Heart right ventricle (tissue), 16 donors: ENCODE measurements around the gene HUNK. TPM values are rescaled to one million over a fixed set of nuclear protein-coding genes. Genes with fewer than 3 reads are reported as not detected.

Experiments used
- ATAC-seq, 8 donors: fragments of 200-7000 bp; cut with Tn5 transposase; one replicate each; pipeline ENCODE4 v1.9.1; 2020; ENCODE audit warnings: mild to moderate bottlenecking in 8 of 8, moderate library complexity in 8 of 8, moderate number of reproducible peaks in 1 of 8
- DNase-seq, 2 donors: peaks; one replicate each; pipeline ENCODE4 v3.0.0-alpha.2; 2020
- H3K27ac ChIP-seq, 10 donors: fragments of 200-600 bp; sonication (generic) in 2 of 10; one replicate each; pipeline versions ENCODE4 v1.5.0 to v1.8.0; 2020 to 2022; ENCODE audit warnings: mild to moderate bottlenecking in 3 of 10
- H3K27me3 ChIP-seq, 7 donors: fragments of 200-600 bp; one replicate each; pipeline ENCODE4 v1.8.0; 2021 to 2022; ENCODE audit warnings: mild to moderate bottlenecking in 2 of 7
- H3K36me3 ChIP-seq, 9 donors: fragments of 200-600 bp; sonication (generic) in 1 of 9; one replicate each; pipeline versions ENCODE4 v1.5.0 to v1.8.0; 2020 to 2022; ENCODE audit warnings: mild to moderate bottlenecking in 2 of 9
- H3K4me1 ChIP-seq, 9 donors: fragments of 200-600 bp; sonication (generic) in 1 of 9; one replicate each; pipeline versions ENCODE4 v1.5.0 to v1.8.0; 2020 to 2022; ENCODE audit warnings: mild to moderate bottlenecking in 4 of 9
- H3K4me3 ChIP-seq, 10 donors: fragments of 200-600 bp; sonication (generic) in 2 of 10; one replicate each; pipeline versions ENCODE4 v1.5.0 to v1.8.0; 2020 to 2022; ENCODE audit warnings: mild to moderate bottlenecking in 7 of 10, moderate library complexity in 2 of 10
- H3K9me3 ChIP-seq, 11 donors: fragments of 200-600 bp in 10 of 11; sonication (generic) in 2 of 11; one replicate each; pipeline versions ENCODE4 v1.5.0 to v1.8.0; 2013 to 2022; ENCODE audit warnings: mild to moderate bottlenecking in 2 of 11, control low read depth in 1 of 11, moderate library complexity in 1 of 11
- WGBS, 2 donors: extraction: QIAGEN DNeasy Blood & Tissue Kit; methylation state at CpG; one replicate each; pipeline ENCODE4 v1.1.7; 2013; ENCODE audit warnings: inconsistent platforms in 1 of 2; 5-methylcytosine and 5-hydroxymethylcytosine counted together
- intact Hi-C, 10 donors: fragments of 100-400 bp; cut with DNase I; formaldehyde crosslinking; loops; one replicate each; pipeline versions ENCODE4 v1.11.1 to v1.14.2; 2022
- polyA plus RNA-seq, 2 donors: library from polyadenylated mRNA; stranded (reverse); fragments of 200-250 nt; gene quantifications; one replicate each; pipeline ENCODE4 v1.2.3, GENCODE V29; 2013
- total RNA-seq, 10 donors: library from RNA; stranded (reverse); fragmentation: NEBNext Ultra II Directional in 3 of 10; extraction: Animal tissue kit (Norgen Biotek cat#: 25700) in 3 of 10; gene quantifications; one replicate each; pipeline versions ENCODE4 v1.2.1 to v1.2.4, GENCODE V29; 2021 to 2023
- TF ChIP-seq, protein P1 (sequence below), 9 donors: fragments of 200-600 bp; sonication (generic) in 2 of 9; IDR thresholded peaks; one replicate each; pipeline versions ENCODE4 v1.5.0 to v1.8.0; 2021 to 2022; ENCODE audit warnings: antibody characterized with exemption in 9 of 9, mild to moderate bottlenecking in 5 of 9, moderate library complexity in 1 of 9
- donor health status: Arrhythmogenic right ventricular cardiomyopathy.
- donor health status: ischemic (EF 13 %, LVEDD 7.1; RV severe dilation, severe dysfunction).
- donor health status: healthy with polysubstance abuse.
- donor health status: DM: no; HTN: yes; CAD: no.
- donor health status: DM: no; HTN: no; CAD: no.
- donor health status: ischemic (EF 25% LVEDD 6.9; RV normal size, moderate dysfunction).
- donor health status: ischemic (EF 25% LVEDD 5.7; RV mildly dilated, moderate dysfunction).
- donor health status: healthy.
- donor health status: DM: yes; HTN: yes; CAD: no.
- donor health status: Ischemic cardiomyopathy.
- donor health status: ischemic (EF 35%, LVEDD 5.7; RV mildly dilated, moderate dysfunction).
- donor health status: nonischemic (EF 11% LVEDD 7.7; RV severe dilation, severe dysfunction).
- donor health status: DM: yes; HTN: yes; CAD: no.
- donor health status: PGD.
- donor health status: ischemic (EF 29% LVEDD 5.4; RV normal size, mild dysfunction).
- donor health status: nonischemic (EF 23%, LVEDD 6.1; RV moderate dilation, normal function).

HUNK gene
- total and polyA plus RNA-seq, 12 donors = 0.04 to 0.81 (median 0.10) TPM; not detected in 2

DNA sequence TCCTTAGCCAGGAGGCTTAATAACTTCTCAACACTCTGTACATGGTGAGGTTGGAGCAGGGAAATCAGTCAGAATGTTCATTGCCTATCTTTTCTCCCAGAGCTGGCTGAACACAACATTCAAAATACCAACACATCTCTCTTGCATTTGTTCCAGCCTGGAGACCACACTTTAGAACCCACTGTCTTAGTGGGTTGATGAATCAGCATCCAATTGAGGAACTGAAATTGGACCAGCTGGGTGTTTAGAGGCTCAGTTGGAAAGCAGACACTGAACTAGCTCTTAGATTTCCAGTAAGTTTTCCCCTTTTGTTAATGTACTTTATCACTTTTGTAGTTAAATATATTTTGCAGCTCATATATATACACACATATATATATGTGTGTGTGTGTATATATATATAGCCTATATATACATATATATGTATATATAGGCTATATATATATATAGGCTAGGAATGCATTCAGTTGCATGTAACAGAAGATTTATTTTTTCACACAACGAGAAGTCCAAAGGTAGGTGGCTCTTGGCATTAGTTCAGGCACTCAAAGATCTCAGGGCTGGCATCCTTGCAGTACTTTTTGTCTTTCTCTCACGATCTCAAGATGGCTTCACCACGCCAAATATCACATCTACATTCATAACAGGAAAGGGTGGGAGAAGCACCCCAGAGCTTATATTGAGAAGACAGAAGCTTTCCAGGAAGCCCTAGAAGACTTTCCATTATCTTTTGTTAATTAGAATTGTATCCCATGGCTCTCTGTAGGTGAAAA, 35.0 kb upstream of the HUNK start:
- Histone ChIP-seq H3K4me3 (no peak overlapping the region), H3K27me3 (peaks cover 0 to 11% (median 0%) of the 10 kb centered on the region in 7 donors), H3K36me3 (no peaks in the 10 kb centered on the region), H3K27ac (no peak overlapping the region), H3K9me3 (no peaks in the 10 kb centered on the region), H3K4me1 (no peaks in the 10 kb centered on the region)
- 75 to 78% methylated on average over 3 of the region's 3 CpGs for WGBS, 2 donors
- ATAC-seq (peak in 1 of 8 donors; percentile 46), DNase-seq (no peak)
- intact Hi-C loops = no loop called here
- TF ChIP-seq, protein P1, sequence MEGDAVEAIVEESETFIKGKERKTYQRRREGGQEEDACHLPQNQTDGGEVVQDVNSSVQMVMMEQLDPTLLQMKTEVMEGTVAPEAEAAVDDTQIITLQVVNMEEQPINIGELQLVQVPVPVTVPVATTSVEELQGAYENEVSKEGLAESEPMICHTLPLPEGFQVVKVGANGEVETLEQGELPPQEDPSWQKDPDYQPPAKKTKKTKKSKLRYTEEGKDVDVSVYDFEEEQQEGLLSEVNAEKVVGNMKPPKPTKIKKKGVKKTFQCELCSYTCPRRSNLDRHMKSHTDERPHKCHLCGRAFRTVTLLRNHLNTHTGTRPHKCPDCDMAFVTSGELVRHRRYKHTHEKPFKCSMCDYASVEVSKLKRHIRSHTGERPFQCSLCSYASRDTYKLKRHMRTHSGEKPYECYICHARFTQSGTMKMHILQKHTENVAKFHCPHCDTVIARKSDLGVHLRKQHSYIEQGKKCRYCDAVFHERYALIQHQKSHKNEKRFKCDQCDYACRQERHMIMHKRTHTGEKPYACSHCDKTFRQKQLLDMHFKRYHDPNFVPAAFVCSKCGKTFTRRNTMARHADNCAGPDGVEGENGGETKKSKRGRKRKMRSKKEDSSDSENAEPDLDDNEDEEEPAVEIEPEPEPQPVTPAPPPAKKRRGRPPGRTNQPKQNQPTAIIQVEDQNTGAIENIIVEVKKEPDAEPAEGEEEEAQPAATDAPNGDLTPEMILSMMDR (IDR thresholded peaks at IDR 0.05) = no peak

DNA sequence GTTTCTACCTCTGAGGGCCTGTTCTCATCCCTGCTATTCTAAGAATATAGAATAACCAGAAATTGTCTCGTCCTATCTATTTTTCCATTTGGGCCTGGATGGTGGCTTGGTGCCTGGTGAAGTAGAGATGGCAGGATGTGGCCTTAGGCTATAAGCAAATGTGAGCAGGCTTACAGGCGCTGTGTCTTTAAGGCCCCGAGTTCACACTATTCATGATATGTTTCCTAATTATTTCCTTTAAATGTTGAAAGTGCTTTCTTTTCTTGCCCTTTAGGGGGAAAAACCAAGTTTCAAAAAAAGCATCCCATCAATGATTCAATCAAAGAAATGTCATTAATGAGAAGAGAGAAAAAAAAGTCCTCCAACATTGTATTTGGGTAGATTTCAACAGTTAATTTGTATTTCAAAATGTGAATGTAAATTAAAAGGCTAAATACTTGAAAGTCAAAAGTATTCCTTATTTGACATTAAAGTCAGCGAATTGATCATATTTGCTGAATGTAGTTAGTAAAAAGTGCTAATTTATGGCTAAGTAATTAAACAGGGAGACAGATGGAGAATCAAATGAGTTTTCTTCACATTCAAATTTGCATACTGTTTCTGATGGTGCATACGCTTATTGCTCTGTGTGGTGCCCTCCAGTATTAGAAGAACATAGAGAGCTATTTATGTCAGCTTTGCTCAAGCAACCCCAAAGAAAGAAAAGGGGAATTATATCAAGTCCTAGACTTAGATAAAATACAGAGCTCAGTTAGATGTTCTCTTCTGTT, 34.0 kb upstream of the HUNK start:
- DNase-seq = no peak
- TF ChIP-seq, protein P1 (IDR thresholded peaks at IDR 0.05) = no peak
- WGBS, 2 donors = 82 to 87% methylated on average over 5 of the region's 5 CpGs
- Histone ChIP-seq H3K4me3 (no peak overlapping the region), H3K4me1 (no peaks in the 10 kb centered on the region), H3K36me3 (no peaks in the 10 kb centered on the region), H3K27me3 (peaks cover 0 to 11% (median 0%) of the 10 kb centered on the region in 7 donors), H3K27ac (no peak overlapping the region), H3K9me3 (no peaks in the 10 kb centered on the region)
- intact Hi-C loops = no loop called here
- no peak for ATAC-seq

DNA sequence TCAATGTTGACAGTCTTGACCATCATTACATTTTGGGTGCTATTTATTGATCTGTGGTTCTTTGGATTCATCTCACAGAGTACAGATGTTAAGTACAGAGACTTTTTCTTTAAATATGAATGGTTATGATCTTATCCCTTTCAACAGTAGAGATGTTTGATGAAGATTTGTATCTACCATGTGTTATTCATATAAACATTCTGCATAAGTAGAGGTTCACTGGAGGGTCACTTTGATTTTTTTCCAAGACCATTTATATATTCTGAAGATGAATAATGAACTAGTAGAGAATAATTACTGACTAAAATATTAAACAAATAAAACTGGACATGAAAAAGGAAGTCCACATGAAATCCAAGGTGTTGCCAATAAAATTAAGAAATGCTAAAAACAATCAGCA, 28.6 kb upstream of the HUNK start:
- ATAC-seq = no peak
- Histone ChIP-seq H3K4me1 (peaks cover 0 to 17% (median 5%) of the 10 kb centered on the region in 9 donors), H3K9me3 (no peaks in the 10 kb centered on the region), H3K4me3 (no peak overlapping the region), H3K36me3 (no peaks in the 10 kb centered on the region), H3K27ac (no peak overlapping the region), H3K27me3 (peaks cover 0 to 11% (median 3%) of the 10 kb centered on the region in 7 donors)
- DNase-seq = no peak
- TF ChIP-seq, protein P1 (IDR thresholded peaks at IDR 0.05) = no peak
- intact Hi-C loops = no loop called here

DNA sequence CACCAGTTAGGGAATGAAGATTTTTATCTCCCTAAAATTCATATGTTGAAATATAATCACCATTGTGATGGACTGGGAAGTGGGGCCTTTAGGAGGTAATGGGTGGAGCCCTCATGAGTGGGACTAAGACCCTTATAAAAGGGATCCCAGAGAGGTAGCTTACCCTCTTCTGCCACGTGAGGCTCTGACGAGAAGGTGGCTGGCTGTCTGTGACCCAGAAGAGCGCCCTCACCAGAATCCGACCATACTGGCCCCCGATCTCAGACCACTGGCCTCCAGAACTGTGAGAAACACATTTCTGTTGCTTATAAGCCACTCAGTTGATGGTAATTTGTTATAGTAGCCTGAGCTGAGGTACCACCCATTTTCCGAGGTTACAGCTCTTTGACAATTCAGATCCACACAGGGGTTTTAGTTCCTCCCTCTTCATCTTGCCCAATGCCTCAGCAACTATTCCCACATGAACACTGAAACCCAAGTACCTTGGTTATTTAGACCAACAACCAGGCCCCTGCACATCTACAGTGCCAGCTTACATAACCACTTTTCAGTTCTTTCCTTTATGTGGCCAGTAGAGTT, 27.6 kb upstream of the HUNK start:
- ATAC-seq = no peak
- intact Hi-C loops = no loop called here
- no peak for DNase-seq

More for the DNA sequence above, 27.6 kb upstream of the HUNK start:
- Histone ChIP-seq H3K27me3 (peaks cover 0 to 11% (median 3%) of the 10 kb centered on the region in 7 donors), H3K4me3 (no peak overlapping the region), H3K27ac (no peak overlapping the region), H3K9me3 (no peaks in the 10 kb centered on the region), H3K4me1 (peaks cover 0 to 17% (median 5%) of the 10 kb centered on the region in 9 donors), H3K36me3 (no peaks in the 10 kb centered on the region)
- TF ChIP-seq, protein P1 (IDR thresholded peaks at IDR 0.05) = no peak
- WGBS, 2 donors = 72 to 84% methylated on average over 6 of the region's 6 CpGs
